CD4-positive, alpha-beta T cell treated with Interleukin-12 subunit alpha and Interleukin-12 subunit beta, for 1 hour (primary cell): Measurements from ENCODE around the gene FOXRED1.
"Not testable (repeated sequence)": the region's sequence is repeated elsewhere in the genome, so short reads cannot be mapped to it uniquely, and the experiment has no call there.

ENCODE experiments used
- DNase-seq: peaks from one replicate; pipeline ENCODE4 v3.0.0-alpha.2; 2020

FOXRED1 gene

DNA sequence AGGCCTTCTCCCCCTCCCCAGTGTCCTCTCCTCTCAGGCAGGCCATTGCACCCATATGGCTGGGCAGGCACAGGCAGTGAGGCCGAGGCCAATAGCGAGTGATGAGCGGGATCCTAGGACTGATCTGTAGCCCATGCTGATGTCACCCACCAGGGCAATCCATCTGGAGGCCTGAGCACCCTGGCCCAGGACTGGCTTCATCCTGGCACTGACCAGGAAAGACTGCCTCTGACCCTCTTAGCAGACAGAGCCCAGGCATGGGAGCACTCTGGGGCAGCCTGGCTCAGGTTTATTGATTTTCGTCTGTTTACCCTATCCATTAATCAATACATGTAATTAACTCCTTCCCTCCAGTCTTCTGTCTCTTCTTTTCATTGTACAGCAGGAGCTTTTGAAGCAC lies 8.8 kb downstream of the FOXRED1 start:
- DNase-seq: no peak

DNA sequence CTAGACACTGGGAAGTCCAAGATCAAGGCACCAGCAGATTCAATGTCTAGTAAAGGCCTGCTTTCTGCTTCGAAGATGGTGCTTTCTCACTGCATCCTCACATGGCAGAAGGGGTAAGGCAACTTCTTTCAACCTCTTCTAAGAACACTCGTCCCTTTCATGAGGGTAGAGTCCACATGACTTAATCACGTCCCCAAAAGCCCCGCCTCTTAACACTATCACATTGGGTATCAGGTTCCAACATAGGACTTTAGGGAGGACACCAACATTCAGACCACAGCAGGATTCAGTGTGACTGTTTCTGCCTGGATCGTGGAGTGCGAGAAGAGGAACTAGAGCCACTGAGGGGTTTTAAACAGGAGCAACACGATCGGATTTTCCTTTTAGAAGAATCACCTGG lies 10.2 kb downstream of the FOXRED1 start:
- no peak for DNase-seq

GRCh38 chr11:126280595-126280994 lies 11.6 kb downstream of the FOXRED1 start:
- DNase-seq: no peak

- DNase-seq: no peak
Measured at GRCh38 chr11:126281245-126281644, 12.3 kb downstream of the FOXRED1 start.

GRCh38 chr11:126281666-126282175 lies 12.8 kb downstream of the FOXRED1 start:
- no peak for DNase-seq

GRCh38 chr11:126282361-126282735 lies 13.4 kb downstream of the FOXRED1 start:
- DNase-seq: no peak

DNA sequence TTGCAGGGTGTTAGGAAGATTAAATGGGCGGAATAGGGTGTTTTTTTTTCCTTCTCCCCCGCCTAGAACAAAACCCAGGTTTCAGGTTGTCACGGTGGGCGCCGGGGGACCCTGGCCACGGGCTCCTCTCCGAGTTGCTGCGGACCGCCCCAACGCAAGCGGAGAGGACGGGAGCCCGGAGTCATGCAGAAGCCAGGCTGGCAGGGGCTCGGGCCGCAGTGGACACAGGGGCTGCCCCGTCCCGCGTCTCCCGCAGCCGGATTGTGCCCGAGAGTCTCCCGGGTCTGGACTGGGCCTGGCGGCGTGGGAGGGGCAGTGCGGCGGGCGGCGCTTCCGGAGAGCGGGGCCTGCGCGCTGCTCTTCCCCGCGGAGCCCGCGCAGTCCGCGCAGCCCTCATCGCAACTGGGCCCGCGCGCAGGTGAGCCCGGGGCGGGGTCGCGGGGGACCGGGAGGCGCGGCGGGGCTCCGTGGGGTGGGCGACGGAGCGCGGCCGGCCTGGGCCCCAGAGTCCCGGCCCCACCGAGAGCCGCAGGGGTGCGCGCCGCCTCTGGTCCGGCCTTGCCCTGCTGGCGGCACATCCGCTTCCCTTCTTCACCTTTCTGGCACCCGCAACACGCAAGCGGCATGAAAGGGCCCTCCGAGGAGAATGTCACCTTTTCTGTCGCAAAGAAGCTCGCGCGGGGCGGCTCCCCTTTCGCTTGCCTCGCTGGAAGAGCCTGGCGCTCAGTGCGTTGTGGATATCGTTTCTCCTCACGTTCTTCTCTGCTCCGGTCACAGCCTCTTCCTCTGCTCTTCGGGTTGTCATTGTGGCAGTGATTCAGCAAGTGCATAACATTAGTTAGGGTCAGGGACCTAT lies 14.0 kb downstream of the FOXRED1 start, which contains the start of gene TIRAP:
TIRAP (plus strand) TSS at position 358 of the 856 bp plus-strand sequence. CDS start 7,802 bp downstream, outside the sequence.
- peak; percentile 66 for DNase-seq

DNA sequence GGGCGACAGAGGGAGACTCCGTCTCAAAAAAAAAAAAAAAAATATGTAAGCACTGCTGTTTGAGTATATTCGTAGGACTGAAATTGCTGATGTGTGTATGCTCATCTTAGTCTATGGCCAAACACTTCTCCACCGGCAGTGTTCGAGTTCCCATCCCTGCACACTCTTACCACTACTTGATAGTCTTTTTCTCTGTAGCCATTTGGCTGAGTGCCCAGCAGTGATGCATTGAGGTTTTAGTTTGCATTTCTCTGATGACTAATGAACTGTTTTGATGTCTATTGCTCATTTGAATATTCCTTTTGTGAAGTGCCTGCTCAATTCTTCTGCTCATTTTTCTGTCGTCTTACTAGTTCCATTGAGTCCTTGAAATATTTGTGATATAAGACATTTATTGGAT lies 15.9 kb downstream of the FOXRED1 start:
- DNase-seq: peak; percentile 82

GRCh38 chr11:126288237-126288636 lies 19.3 kb downstream of the FOXRED1 start:
- no peak for DNase-seq

DNA sequence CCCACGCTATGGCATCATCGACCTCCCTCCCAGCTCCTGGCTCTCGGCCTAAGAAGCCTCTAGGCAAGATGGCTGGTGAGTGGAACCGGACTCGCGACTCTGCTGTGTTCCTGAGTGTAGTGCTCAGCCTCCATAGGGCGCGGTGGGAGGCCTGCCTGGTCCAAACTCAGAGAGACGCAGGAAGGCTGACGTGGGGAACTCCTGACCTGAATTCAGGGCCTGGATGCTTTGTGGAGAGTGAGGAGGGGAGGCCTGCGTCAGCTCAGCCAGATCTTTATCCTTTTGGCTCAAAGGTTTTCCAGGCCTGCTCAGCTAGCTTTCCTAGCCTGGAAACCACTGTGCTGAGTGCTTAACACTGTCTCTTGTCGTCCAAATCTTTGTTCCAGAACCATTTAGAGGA lies 21.9 kb downstream of the FOXRED1 start:
- DNase-seq: no peak

GRCh38 chr11:126293726-126294125 lies 24.8 kb downstream of the FOXRED1 start:
- no peak for DNase-seq

- no peak for DNase-seq
Measured at GRCh38 chr11:126297004-126297403, 28.1 kb downstream of the FOXRED1 start.

- peak; percentile 89 for DNase-seq
Measured at GRCh38 chr11:126303623-126304456, 34.9 kb downstream of the FOXRED1 start, which contains the start of gene DCPS. TSS of gene DCPS (plus strand) at chr11:126304060. CDS start at chr11:126304081, 21 bp downstream.

DNA sequence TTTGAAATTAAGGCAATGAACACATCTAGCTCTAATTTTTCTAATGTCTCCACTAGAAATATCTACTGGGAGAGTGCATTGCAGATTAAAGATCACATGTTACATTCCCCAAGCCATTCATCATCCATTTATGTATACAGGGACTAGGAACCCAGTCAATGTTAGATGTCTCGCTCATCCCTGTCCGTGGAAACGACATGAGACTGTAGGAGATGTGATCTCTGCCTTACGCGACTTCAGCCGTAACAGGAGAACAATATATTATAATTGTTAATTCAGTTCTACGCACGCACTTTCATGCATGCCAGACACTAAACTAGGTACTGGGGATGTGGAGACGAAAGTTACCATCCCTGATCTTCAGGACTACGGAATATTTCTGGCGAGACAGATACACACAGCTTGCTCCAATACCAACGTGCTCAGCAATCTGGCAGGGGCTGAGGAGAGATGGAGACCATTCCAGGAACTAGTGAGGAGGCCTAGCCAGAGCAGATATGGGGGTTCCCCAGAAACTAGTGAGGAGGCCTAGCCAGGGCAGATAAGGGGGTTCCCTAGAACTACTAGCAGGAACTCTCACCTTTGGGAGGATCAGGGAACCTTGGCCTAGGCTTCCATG lies 35.6 kb downstream of the FOXRED1 start:
- no peak for DNase-seq

DNA sequence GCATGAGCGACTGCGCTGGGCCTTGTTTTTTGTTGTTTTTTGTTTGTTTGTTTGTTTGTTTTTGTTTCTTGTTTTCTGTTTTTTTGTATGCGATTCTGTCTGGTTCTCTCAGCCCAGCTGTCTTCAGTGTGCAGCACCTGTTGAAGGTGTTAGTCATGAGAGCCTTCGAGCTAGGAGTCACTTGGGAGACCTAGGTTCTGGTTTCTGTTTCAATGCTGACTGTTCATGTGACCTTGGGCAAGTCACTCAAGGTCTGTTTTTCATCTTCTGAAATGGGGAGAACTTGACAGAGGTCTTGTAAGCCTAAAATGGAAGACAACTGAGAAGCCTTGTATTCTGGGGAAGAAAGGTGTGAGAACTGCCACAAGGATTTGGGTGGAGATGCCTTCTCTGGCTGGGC lies 36.7 kb downstream of the FOXRED1 start:
- no peak for DNase-seq

DNA sequence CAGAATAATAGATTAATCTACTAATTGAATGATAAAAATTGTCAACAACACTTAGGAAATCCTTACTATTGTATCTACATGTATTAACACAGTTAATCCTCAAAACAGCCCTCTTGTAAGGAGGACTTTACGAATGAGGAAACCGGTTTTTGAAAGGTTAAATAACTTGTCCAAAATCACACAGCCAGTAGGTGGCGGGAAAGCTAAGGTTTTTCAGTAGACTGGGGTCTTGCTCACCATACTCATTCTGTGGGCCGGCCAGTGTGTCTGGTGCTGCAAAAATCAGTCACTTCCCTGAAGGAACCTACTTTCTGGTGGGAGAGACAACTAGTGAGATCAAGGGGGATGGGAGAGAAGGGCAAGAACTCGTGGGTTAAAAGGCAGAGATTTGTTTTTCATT lies 38.8 kb downstream of the FOXRED1 start:
- DNase-seq: no peak

GRCh38 chr11:126308271-126308671 lies 39.3 kb downstream of the FOXRED1 start:
- no peak for DNase-seq

GRCh38 chr11:126308771-126309170 lies 39.8 kb downstream of the FOXRED1 start:
- DNase-seq: not testable (repeated sequence)

- peak; percentile 66 for DNase-seq
Measured at GRCh38 chr11:126310200-126310991, 41.4 kb downstream of the FOXRED1 start.

- no peak for DNase-seq
Measured at GRCh38 chr11:126310992-126311310, 42.0 kb downstream of the FOXRED1 start.

DNA sequence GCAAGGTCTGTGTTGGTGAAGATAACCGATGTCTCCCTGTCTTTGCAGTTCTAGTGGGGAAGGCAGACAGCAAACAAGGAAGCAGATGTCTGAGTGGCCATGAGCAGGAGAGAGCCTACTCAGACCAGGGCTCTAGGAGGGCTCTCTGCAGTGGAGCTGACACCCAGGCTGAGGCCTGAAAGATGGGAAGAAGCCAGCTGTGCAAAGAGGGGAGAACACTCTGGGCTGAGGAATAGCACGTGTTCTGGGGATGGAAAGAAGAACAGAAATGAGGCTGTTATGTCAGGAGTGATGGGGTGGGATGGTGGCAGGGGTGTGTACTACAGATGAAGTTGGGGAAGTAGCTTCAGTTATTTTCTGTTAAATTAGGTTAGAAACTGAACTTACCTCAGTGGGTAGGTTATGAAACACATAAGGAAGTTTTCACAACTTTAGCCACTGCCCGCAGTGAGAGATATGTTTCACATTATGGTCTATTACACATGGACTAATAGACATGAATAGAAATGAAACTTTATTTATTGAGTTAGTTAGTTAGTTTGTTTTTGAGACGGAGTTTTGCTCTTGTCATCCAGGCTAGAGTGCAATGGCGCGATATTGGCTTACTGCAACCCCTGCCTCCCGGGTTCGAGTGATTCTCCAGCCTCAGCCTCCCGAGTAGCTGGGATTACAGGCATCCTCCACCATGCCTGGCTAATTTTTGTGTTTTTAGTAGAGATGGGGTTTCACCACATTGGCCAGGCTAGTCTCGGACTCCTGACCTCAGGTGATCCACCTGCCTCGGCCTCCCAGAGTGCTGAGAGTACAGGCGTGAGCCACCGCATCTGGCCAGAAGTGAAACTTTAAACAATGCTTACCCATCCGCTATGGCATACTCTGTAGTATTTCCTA lies 42.7 kb downstream of the FOXRED1 start:
- DNase-seq: no peak
